HEK293 (cell line): ENCODE results near the gene MFAP5.

Experiments used
- EGR2 ChIP-seq: fragments of 450-650 bp; formaldehyde crosslinking; IDR thresholded peaks from 2 replicates; pipeline ENCODE4 v1.5.1; 2016; ENCODE audit warnings: low read depth, missing biosample characterization, missing genetic modification characterization
- FEZF1 ChIP-seq: fragments of 450-650 bp; formaldehyde crosslinking; IDR thresholded peaks from 2 replicates; pipeline ENCODE4 v1.5.1; 2016; ENCODE audit warnings: missing biosample characterization, missing genetic modification characterization
- GLIS2 ChIP-seq: fragments of 450-650 bp; formaldehyde crosslinking; IDR thresholded peaks from 2 replicates; pipeline ENCODE4 v1.5.1; 2016; ENCODE audit warnings: missing biosample characterization, missing genetic modification characterization
- HOXD13 ChIP-seq: sonication (generic); formaldehyde crosslinking; IDR thresholded peaks from 2 replicates; pipeline ENCODE4 v1.8.0; 2022; ENCODE audit warnings: missing genetic modification reagents, borderline replicate concordance
- MZF1 ChIP-seq: fragments of 450-650 bp; formaldehyde crosslinking; IDR thresholded peaks from 2 replicates; pipeline ENCODE4 v1.5.1; 2017; ENCODE audit warnings: missing biosample characterization, missing genetic modification characterization, borderline replicate concordance
- PRDM1 ChIP-seq: fragments of 450-650 bp; formaldehyde crosslinking; IDR thresholded peaks from 2 replicates; pipeline ENCODE4; 2016; ENCODE audit warnings: missing biosample characterization, missing genetic modification characterization
- PRDM10 ChIP-seq: fragments of 450-650 bp; formaldehyde crosslinking; IDR thresholded peaks from 2 replicates; pipeline ENCODE4 v1.5.1; 2016; ENCODE audit warnings: missing biosample characterization, missing genetic modification characterization
- YY2 ChIP-seq: fragments of 450-650 bp; formaldehyde crosslinking; IDR thresholded peaks from 2 replicates; pipeline ENCODE4 v1.5.1; 2016; ENCODE audit warnings: missing biosample characterization, missing genetic modification characterization
- ZBTB11 ChIP-seq: fragments of 450-650 bp; formaldehyde crosslinking; conservative IDR thresholded peaks from 2 replicates; pipeline ENCODE4 v1.5.1; 2016; ENCODE audit warnings: low read depth, missing biosample characterization, missing genetic modification characterization
- ZBTB44 ChIP-seq: fragments of 450-650 bp; IDR thresholded peaks from 2 replicates; pipeline ENCODE4 v1.5.1; 2018; ENCODE audit warnings: missing biosample characterization, mild to moderate bottlenecking, missing genetic modification characterization
- ZBTB7A ChIP-seq: fragments of 450-650 bp; formaldehyde crosslinking; IDR thresholded peaks from 2 replicates; pipeline ENCODE4 v1.5.1; 2016; ENCODE audit warnings: low read depth, missing biosample characterization, missing genetic modification characterization
- ZFHX2 ChIP-seq: fragments of 450-650 bp; formaldehyde crosslinking; conservative IDR thresholded peaks from 2 replicates; pipeline ENCODE4 v1.5.1; 2016; ENCODE audit warnings: missing biosample characterization, missing genetic modification characterization
- ZNF155 ChIP-seq: fragments of 450-650 bp; formaldehyde crosslinking; IDR thresholded peaks from 2 replicates; pipeline ENCODE4 v1.5.1; 2016; ENCODE audit warnings: missing biosample characterization, missing genetic modification characterization
- ZNF18 ChIP-seq: fragments of 450-650 bp; formaldehyde crosslinking; IDR thresholded peaks from 2 replicates; pipeline ENCODE4 v1.5.1; 2016; ENCODE audit warnings: missing biosample characterization, missing genetic modification characterization
- ZNF19 ChIP-seq: fragments of 450-650 bp; formaldehyde crosslinking; IDR thresholded peaks from 2 replicates; pipeline ENCODE4; 2016; ENCODE audit warnings: missing biosample characterization, missing genetic modification characterization, low read depth
- ZNF202 ChIP-seq: fragments of 450-650 bp; formaldehyde crosslinking; IDR thresholded peaks from 2 replicates; pipeline ENCODE4 v1.5.1; 2016; ENCODE audit warnings: missing biosample characterization, missing genetic modification characterization, borderline replicate concordance
- ZNF362 ChIP-seq: fragments of 450-650 bp; formaldehyde crosslinking; IDR thresholded peaks from 2 replicates; pipeline ENCODE4 v1.5.1; 2016; ENCODE audit warnings: missing biosample characterization, missing genetic modification characterization
- ZNF37A ChIP-seq: fragments of 450-650 bp; IDR thresholded peaks from 2 replicates; pipeline ENCODE4 v1.5.1; 2018; ENCODE audit warnings: missing biosample characterization, missing genetic modification characterization
- ZNF530 ChIP-seq: fragments of 450-650 bp; formaldehyde crosslinking; IDR thresholded peaks from 2 replicates; pipeline ENCODE4 v1.5.1; 2016; ENCODE audit warnings: low read depth, missing biosample characterization, missing genetic modification characterization
- ZNF558 ChIP-seq: fragments of 450-650 bp; formaldehyde crosslinking; IDR thresholded peaks from 2 replicates; pipeline ENCODE4 v1.5.1; 2016; ENCODE audit warnings: missing biosample characterization, missing genetic modification characterization
- ZNF701 ChIP-seq: fragments of 450-650 bp; formaldehyde crosslinking; IDR thresholded peaks from 2 replicates; pipeline ENCODE4 v1.5.1; 2016; ENCODE audit warnings: missing biosample characterization, missing genetic modification characterization
- ZNF704 ChIP-seq: fragments of 450-650 bp; formaldehyde crosslinking; IDR thresholded peaks from 2 replicates; pipeline ENCODE4 v1.5.1; 2016; ENCODE audit warnings: missing biosample characterization, missing genetic modification characterization
- ZNF837 ChIP-seq: fragments of 450-650 bp; formaldehyde crosslinking; IDR thresholded peaks from 2 replicates; pipeline ENCODE4 v1.5.1; 2016; ENCODE audit warnings: missing biosample characterization, missing genetic modification characterization

The MFAP5 gene

GRCh38 chr12:8698132-8698851 is 35.7 kb upstream of the MFAP5 start (continued):
- TF ChIP-seq PRDM1 (tag by site-specific recombination) (no peak), ZNF18 (tag by site-specific recombination) (0 out of 2 replicates have a peak, but pooled peaks have one; percentile 3), ZNF530 (tag by site-specific recombination) (no peak), YY2 (tag by site-specific recombination) (no peak), FEZF1 (tag by site-specific recombination) (no peak), PRDM10 (no peak; the same call in none of the 2 replicates), ZNF202 (tag by site-specific recombination) (no peak), GLIS2 (0 out of 2 replicates have a peak, but pooled peaks have one; percentile 19), ZBTB44 (tag by site-specific recombination) (no peak), ZNF837 (tag by site-specific recombination) (no peak), MZF1 (no peak), HOXD13 (no peak), ZBTB7A (tag by site-specific recombination) (no peak), EGR2 (no peak), ZNF155 (tag by site-specific recombination) (no peak), ZFHX2 (peak; percentile 65), ZNF37A (no peak), ZNF701 (tag by site-specific recombination) (no peak), ZNF362 (tag by site-specific recombination) (no peak), ZNF19 (tag by site-specific recombination) (no peak), ZNF558 (tag by site-specific recombination) (no peak), ZBTB11 (tag by site-specific recombination) (0 out of 2 replicates have a peak, but pooled peaks have one; percentile 5), ZNF704 (tag by site-specific recombination) (0 out of 2 replicates have a peak, but pooled peaks have one; percentile 50)
